ENCODE data around the gene TNFRSF4.

GRCh38 chr1:1196431-1197187 lies 17.3 kb downstream of the TNFRSF4 start:
- TF ChIP-seq POLR2AphosphoS5 (IDR thresholded peaks at IDR 0.05; ENCODE audit: insufficient read depth in 1 of 2, low read depth in 1 of 2) (no peak), CTCF (IDR thresholded peaks at IDR 0.05) (no peak), POLR2A (IDR thresholded peaks at IDR 0.05) (no peak)
